Ovary (tissue), 9 donors: ENCODE measurements around the gene ARPC5L. TPM values are rescaled to one million over a fixed set of nuclear protein-coding genes. Genes with fewer than 3 reads are reported as not detected.
"Not testable (repeated sequence)": the region's sequence is repeated elsewhere in the genome, so short reads cannot be mapped to it uniquely, and the experiment has no call there.

Experiments used
- DNase-seq, 5 donors: peaks; one replicate each; pipeline ENCODE4 v3.0.0-alpha.2; 2019 to 2020
- H3K27ac ChIP-seq, 2 donors: fragments of 200-600 bp; one replicate each; pipeline versions ENCODE4 v1.5.1 to v1.8.0; 2019 to 2022
- H3K27me3 ChIP-seq: fragments of 200-600 bp; one replicate; pipeline ENCODE4 v1.8.0; 2022
- H3K36me3 ChIP-seq: fragments of 200-600 bp; sonication (generic); one replicate; pipeline ENCODE4 v1.5.1; 2019
- H3K4me1 ChIP-seq: one replicate; pipeline ENCODE4 v1.8.1; 2013; ENCODE audit warnings: mild to moderate bottlenecking, moderate library complexity; ENCODE audit not compliant: insufficient read depth
- H3K4me3 ChIP-seq: fragments of 200-600 bp; sonication (generic); one replicate; pipeline ENCODE4 v1.5.1; 2017
- H3K9me3 ChIP-seq, 2 donors: fragments of 200-600 bp in 1 of 2; sonication (generic) in 1 of 2; one replicate each; pipeline versions ENCODE4 v1.5.1 to v1.8.1; 2013 to 2019; ENCODE audit warnings: mild to moderate bottlenecking in 1 of 2, moderate library complexity in 1 of 2
- CTCF ChIP-seq, 3 donors: fragments of 450-650 bp in 2 of 3; fragments of 200-600 bp in 1 of 3; IDR thresholded peaks; one replicate each; pipeline versions ENCODE4 v1.5.1 to v1.8.0; 2016 to 2022; ENCODE audit warnings: antibody characterized with exemption in 3 of 3, mild to moderate bottlenecking in 1 of 3
- EP300 ChIP-seq: sonication (generic); formaldehyde crosslinking; IDR thresholded peaks from one replicate; pipeline ENCODE4 v1.6.1; 2017; ENCODE audit warnings: antibody characterized with exemption
- POLR2A ChIP-seq: fragments of 450-650 bp; IDR thresholded peaks from one replicate; pipeline ENCODE4 v1.6.1; 2017; ENCODE audit warnings: antibody characterized with exemption, mild to moderate bottlenecking, moderate library complexity
- WGBS, 3 donors: extraction: QIAGEN DNeasy Blood & Tissue Kit in 1 of 3; methylation state at CpG; one replicate each; pipeline versions ENCODE4 v1.1.5 to v1.1.7; 2013 to 2017; 5-methylcytosine and 5-hydroxymethylcytosine counted together
- intact Hi-C, 4 donors: fragments of 100-400 bp; cut with DNase I; formaldehyde crosslinking; loops; one replicate each; pipeline versions ENCODE4 v1.11.0 to v1.15.1; 2022 to 2023
- polyA plus RNA-seq, 2 donors: library from polyadenylated mRNA; stranded (reverse); fragments of 200-250 nt in 1 of 2; fragments of 350-450 nt in 1 of 2; fragmentation: Illumina TruSeq in 1 of 2; extraction: RNeasy Lipid Tissue Mini Kit (QIAGEN cat#74804) in 1 of 2; gene quantifications; one replicate each; pipeline ENCODE4 v1.2.3, GENCODE V29; 2013 to 2014
- total RNA-seq, 7 donors: library from RNA; depleted of rRNA in 2 of 7; stranded (reverse); fragments of >200 nt in 2 of 7; fragmentation: NEBNext Ultra II Directional in 3 of 7; extraction: Animal tissue kit (Norgen Biotek cat#: 25700) in 3 of 7; gene quantifications; one replicate each; pipeline versions ENCODE4 v1.1.0 to v1.2.4, GENCODE V29; 2016 to 2023
- donor health status: DM: no; HTN: no; CAD: no; lungs with moderate emphysema.
- donor health status: DM: no; HTN: no; CAD: no.
- donor health status: Bipolar disorder and iron deficiency.
- donor health status: DM: yes; HTN: yes; CAD: no.
- donor health status: DM: no; HTN: no; CAD: no.
- donor health status: DM: yes; HTN: yes; CAD: no.

The ARPC5L gene
- total and polyA plus RNA-seq, 9 donors = 8.5 to 27.0 (median 16.6) TPM

DNA sequence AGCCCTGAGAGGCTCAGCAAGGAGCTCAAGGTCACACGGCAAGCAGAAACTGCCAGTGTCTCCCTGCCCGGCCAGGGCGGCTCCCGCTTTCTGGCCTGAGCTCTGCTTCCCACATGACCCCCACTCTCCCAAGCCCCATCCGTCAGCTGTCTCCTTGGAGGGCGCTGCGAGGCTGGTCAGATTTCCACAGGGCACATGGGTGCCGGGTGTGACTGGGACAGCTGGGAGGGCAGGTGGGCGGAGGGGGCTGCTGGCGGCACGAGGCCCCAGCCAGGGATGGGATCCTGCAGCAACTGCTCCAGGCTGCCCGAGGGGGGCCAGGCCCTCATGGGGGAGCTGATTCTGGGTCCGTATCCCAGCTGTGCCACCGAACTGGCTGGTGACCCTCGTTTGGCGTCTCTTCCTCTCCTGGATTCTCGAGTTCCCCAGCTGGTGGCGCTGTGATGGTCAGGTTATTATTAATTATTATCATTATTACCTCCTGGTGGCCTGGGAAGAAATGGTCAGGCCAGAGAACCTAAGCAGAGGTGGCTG lies 21.6 kb upstream of the ARPC5L start:
- intact Hi-C loops = no loop called here
- H3K4me1 ChIP-seq = peaks cover 8% of the 10 kb centered on the region

DNA sequence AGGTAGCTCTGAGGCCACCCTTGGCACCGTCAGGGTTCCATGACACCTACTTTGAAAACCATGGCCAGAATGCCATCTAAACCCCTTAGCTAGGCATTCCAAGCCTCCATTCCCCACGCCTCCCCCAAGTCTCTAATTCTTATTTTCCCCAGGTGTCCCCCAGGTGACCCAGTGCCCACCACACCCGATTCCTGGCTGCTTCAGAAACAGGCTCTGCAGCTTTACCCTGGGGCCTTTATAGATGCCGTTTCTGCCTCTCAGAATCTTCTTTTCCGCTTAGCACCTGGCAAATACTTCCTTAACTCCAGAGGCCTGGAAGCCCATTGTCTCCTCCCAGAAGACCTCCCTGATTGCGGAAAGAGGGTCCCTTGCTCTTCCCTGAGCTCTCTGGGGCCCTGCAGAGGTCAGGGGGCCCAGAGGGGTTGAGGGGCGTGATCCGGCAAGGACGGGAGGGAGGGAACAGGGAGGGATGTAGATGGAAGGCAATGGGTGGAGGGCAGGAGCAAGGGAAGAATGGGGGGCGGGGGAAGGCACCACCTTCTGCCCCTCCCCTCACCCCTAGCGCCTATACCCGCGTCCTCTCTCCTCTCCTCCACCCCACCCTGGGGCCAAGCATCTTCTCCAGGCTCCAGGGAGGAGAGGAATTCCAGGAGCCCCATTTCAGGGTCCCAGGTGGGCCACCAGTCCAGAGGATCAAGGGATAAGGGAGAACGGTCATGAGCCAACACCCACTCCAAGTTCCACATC lies 20.7 kb upstream of the ARPC5L start:
- peaks cover 6% of the 10 kb centered on the region for H3K4me1 ChIP-seq
- H3K36me3 ChIP-seq = no peaks in the 10 kb centered on the region
- no peak overlapping the region for H3K4me3 ChIP-seq
- no peak overlapping the region for H3K27ac ChIP-seq
- no peak for DNase-seq
- no peak for TF ChIP-seq CTCF (IDR thresholded peaks at IDR 0.05)
- no peaks in the 10 kb centered on the region for H3K9me3 ChIP-seq
- intact Hi-C loops = no loop called here
- 86 to 89% (median 89%) methylated on average over 14 of the region's 14 CpGs for WGBS, 3 donors
- no peaks in the 10 kb centered on the region for H3K27me3 ChIP-seq

More for the DNA sequence above, 21.6 kb upstream of the ARPC5L start:
- WGBS, 3 donors = 31 to 50% (median 33%) methylated on average over 16 to 18 of the region's 18 CpGs
- no peak overlapping the region for H3K4me3 ChIP-seq
- H3K27ac ChIP-seq = no peak overlapping the region
- H3K9me3 ChIP-seq = no peaks in the 10 kb centered on the region
- no peak for DNase-seq
- no peaks in the 10 kb centered on the region for H3K36me3 ChIP-seq
- TF ChIP-seq CTCF (IDR thresholded peaks at IDR 0.05) (no peak), EP300 (no peak), POLR2A (no peak)
- H3K27me3 ChIP-seq = no peaks in the 10 kb centered on the region

DNA sequence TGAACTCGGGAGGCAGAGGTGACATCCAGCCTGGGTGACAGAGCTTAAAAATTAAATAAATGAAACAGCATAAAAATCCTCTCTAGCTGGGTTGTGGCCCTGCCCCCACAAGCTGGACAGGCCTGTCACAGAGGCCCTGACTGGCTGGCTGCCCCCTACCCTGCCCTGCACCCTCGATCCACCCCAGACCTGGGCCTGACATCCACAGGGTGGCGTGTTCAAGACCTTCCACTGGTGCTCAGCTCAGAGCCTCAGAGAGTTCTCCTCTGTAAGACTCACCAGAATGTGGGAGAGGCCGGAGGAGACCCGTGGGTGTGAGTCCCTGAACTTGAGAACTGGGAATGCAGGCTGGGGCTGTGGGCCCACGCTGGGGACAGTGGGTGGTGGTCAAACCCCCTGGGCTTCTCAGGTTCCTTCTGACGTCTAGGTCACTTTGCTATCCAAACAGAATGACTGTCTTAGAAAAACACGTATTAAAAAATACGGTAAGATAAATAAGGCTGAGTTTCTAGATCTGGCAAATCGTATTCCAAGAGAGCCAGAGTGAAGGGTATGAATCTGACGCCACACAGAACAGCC lies 18.4 kb upstream of the ARPC5L start:
- intact Hi-C loops = no loop called here
- H3K4me3 ChIP-seq = no peak overlapping the region
- H3K4me1 ChIP-seq = peaks cover 6% of the 10 kb centered on the region
- TF ChIP-seq POLR2A = no peak
- TF ChIP-seq CTCF (IDR thresholded peaks at IDR 0.05) = no peak
- no peak for TF ChIP-seq EP300
- no peaks in the 10 kb centered on the region for H3K9me3 ChIP-seq
- 71 to 78% (median 77%) methylated on average over 11 of the region's 11 CpGs for WGBS, 3 donors
- H3K27me3 ChIP-seq = no peaks in the 10 kb centered on the region
- no peaks in the 10 kb centered on the region for H3K36me3 ChIP-seq
- DNase-seq = no peak
- no peak overlapping the region for H3K27ac ChIP-seq

GRCh38 chr9:124844291-124844690 lies 17.6 kb upstream of the ARPC5L start:
- DNase-seq = no peak
- intact Hi-C loops = no loop called here
- Histone ChIP-seq H3K36me3 (no peaks in the 10 kb centered on the region), H3K27ac (no peak overlapping the region), H3K4me1 (peaks cover 6% of the 10 kb centered on the region), H3K4me3 (no peak overlapping the region), H3K27me3 (no peaks in the 10 kb centered on the region), H3K9me3 (no peaks in the 10 kb centered on the region)
- 75 to 85% (median 84%) methylated on average over 4 of the region's 4 CpGs for WGBS, 3 donors
- TF ChIP-seq EP300 = no peak
- TF ChIP-seq POLR2A = no peak
- no peak for TF ChIP-seq CTCF (IDR thresholded peaks at IDR 0.05)

GRCh38 chr9:124846467-124846866 lies 15.5 kb upstream of the ARPC5L start:
- H3K36me3 ChIP-seq, DNase-seq, H3K27ac ChIP-seq, H3K27me3 ChIP-seq, H3K4me1 ChIP-seq, intact Hi-C loops, H3K9me3 ChIP-seq, H3K4me3 ChIP-seq: not testable (repeated sequence)
- 88 to 95% (median 90%) methylated on average over 9 of the region's 9 CpGs for WGBS, 3 donors
